MM.1S (cell line): ENCODE measurements around the gene MPZL3.

Experiments used
- DNase-seq: peaks from one replicate; pipeline ENCODE4 v3.0.0-alpha.2; 2015
- H2AFZ ChIP-seq: fragments of 300-600 bp; sonication (generic); 2 replicates; pipeline ENCODE4 v1.6.0; 2016; ENCODE audit warnings: antibody characterized with exemption, low read length
- H3F3A ChIP-seq: fragments of 300-600 bp; sonication (generic); 2 replicates; pipeline ENCODE4 v1.6.1; 2016; ENCODE audit warnings: mild to moderate bottlenecking, antibody characterized with exemption, low read length, moderate library complexity, mixed read lengths; ENCODE audit not compliant: insufficient read depth
- H3K27ac ChIP-seq: fragments of 300-600 bp; sonication (generic); 2 replicates; pipeline ENCODE4 v1.5.1; 2016; ENCODE audit warnings: mild to moderate bottlenecking, low read length
- H3K27me3 ChIP-seq: fragments of 300-600 bp; sonication (generic); replicated peaks from 2 replicates; pipeline ENCODE4 v1.6.0; 2016; ENCODE audit warnings: low read length; ENCODE audit not compliant: insufficient read depth
- H3K36me3 ChIP-seq: fragments of 300-600 bp; sonication (generic); replicated peaks from 2 replicates; pipeline ENCODE4 v1.6.1; 2016; ENCODE audit warnings: mild to moderate bottlenecking, low read length, mixed read lengths; ENCODE audit not compliant: insufficient read depth
- H3K4me1 ChIP-seq: fragments of 300-600 bp; sonication (generic); 2 replicates; pipeline ENCODE4 v1.6.1; 2016; ENCODE audit warnings: low read length, mixed read lengths
- H3K4me2 ChIP-seq: fragments of 300-600 bp; sonication (generic); 2 replicates; pipeline ENCODE4 v1.6.0; 2016; ENCODE audit warnings: low read depth, low read length
- H3K4me3 ChIP-seq: fragments of 300-600 bp; sonication (generic); 2 replicates; pipeline ENCODE4 v1.5.1; 2016; ENCODE audit warnings: low read length, mixed read lengths
- H3K79me2 ChIP-seq: fragments of 300-600 bp; sonication (generic); 2 replicates; pipeline ENCODE4 v1.6.1; 2016; ENCODE audit warnings: mixed run types, low read length, mixed read lengths
- H3K9ac ChIP-seq: fragments of 300-600 bp; sonication (generic); 2 replicates; pipeline ENCODE4 v1.6.1; 2016; ENCODE audit warnings: low read length, mixed read lengths
- H3K9me2 ChIP-seq: fragments of 300-600 bp; sonication (generic); replicated peaks from 2 replicates; pipeline ENCODE4 v1.6.1; 2016; ENCODE audit warnings: mild to moderate bottlenecking, low read length, mixed read lengths; ENCODE audit not compliant: insufficient read depth
- H3K9me3 ChIP-seq: fragments of 300-600 bp; sonication (generic); replicated peaks from 2 replicates; pipeline ENCODE4 v1.6.1; 2016; ENCODE audit warnings: mild to moderate bottlenecking, low read length, mixed read lengths; ENCODE audit not compliant: insufficient read depth
- H4K20me1 ChIP-seq: fragments of 300-600 bp; sonication (generic); 2 replicates; pipeline ENCODE4 v1.6.1; 2016; ENCODE audit warnings: mild to moderate bottlenecking, low read length, moderate library complexity, mixed read lengths; ENCODE audit not compliant: insufficient read depth
- CTCF ChIP-seq: fragments of 300-600 bp; sonication (generic); IDR thresholded peaks from 2 replicates; pipeline ENCODE4 v1.5.1; 2016; ENCODE audit warnings: antibody characterized with exemption, low read length, mixed read lengths
- EZH2 ChIP-seq: fragments of 300-600 bp; sonication (generic); optimal IDR thresholded peaks from 2 replicates; pipeline ENCODE3; 2017; ENCODE audit warnings: low read depth, mild to moderate bottlenecking, antibody characterized with exemption, low read length, mixed read lengths
- EZH2phosphoT487 ChIP-seq: fragments of 300-600 bp; sonication (generic); IDR thresholded peaks from 2 replicates; pipeline ENCODE4 v1.6.1; 2018; ENCODE audit warnings: antibody characterized with exemption, low read length

The MPZL3 gene

GRCh38 chr11:118226296-118226695 lies 25.9 kb downstream of the MPZL3 start:
- DNase-seq, result no peak
- H3K9me2 ChIP-seq, result no peaks in the 10 kb centered on the region
- no peaks in the 10 kb centered on the region for H4K20me1 ChIP-seq
- no peak overlapping the region for H3K4me3 ChIP-seq
- H3F3A ChIP-seq, result no peaks in the 10 kb centered on the region
- H3K9me3 ChIP-seq, result no peaks in the 10 kb centered on the region
- TF ChIP-seq CTCF, result no peak
- TF ChIP-seq EZH2phosphoT487, result no peak
- no peak for TF ChIP-seq EZH2
- no peak overlapping the region for H3K9ac ChIP-seq
- H3K4me2 ChIP-seq, result no peak overlapping the region
- H2AFZ ChIP-seq, result no peak overlapping the region
- no peaks in the 10 kb centered on the region for H3K36me3 ChIP-seq
- 0 out of 2 replicates have a peak, but pooled peaks cover 2% of the 10 kb centered on the region for H3K27me3 ChIP-seq
- no peaks in the 10 kb centered on the region for H3K79me2 ChIP-seq
- no peak overlapping the region for H3K27ac ChIP-seq
- no peaks in the 10 kb centered on the region for H3K4me1 ChIP-seq

- peaks cover 15% of the 10 kb centered on the region; the same call in 1 of the 2 replicates for H3K27me3 ChIP-seq
These were observed 27.5 kb downstream of the MPZL3 start, which contains the start of gene JAML for GRCh38 chr11:118224511-118225188. JAML (minus strand) TSS chr11:118225011; CDS start chr11:118214866, 10,145 bp downstream.

GRCh38 chr11:118223992-118224391 lies 28.2 kb downstream of the MPZL3 start:
- Histone ChIP-seq H2AFZ (no peak overlapping the region), H3K9me2 (no peaks in the 10 kb centered on the region), H3K4me3 (no peak overlapping the region), H4K20me1 (no peaks in the 10 kb centered on the region), H3K27me3 (peaks cover 18% of the 10 kb centered on the region; the same call in 1 of the 2 replicates), H3K9me3 (no peaks in the 10 kb centered on the region), H3K79me2 (no peaks in the 10 kb centered on the region), H3K4me1 (no peaks in the 10 kb centered on the region), H3F3A (no peaks in the 10 kb centered on the region), H3K36me3 (no peaks in the 10 kb centered on the region), H3K9ac (no peak overlapping the region), H3K4me2 (no peak overlapping the region), H3K27ac (no peak overlapping the region)
- DNase-seq, result no peak
- TF ChIP-seq CTCF (no peak), EZH2phosphoT487 (no peak), EZH2 (no peak)

More at GRCh38 chr11:118224511-118225188, 27.5 kb downstream of the MPZL3 start, which contains the start of gene JAML:
- Histone ChIP-seq H3F3A (no peaks in the 10 kb centered on the region), H3K9me3 (no peaks in the 10 kb centered on the region), H3K9ac (no peak within 1 kb of the TSS), H3K4me2 (no peak within 1 kb of the TSS), H3K4me3 (no peak within 1 kb of the TSS), H3K36me3 (no peaks in the 10 kb centered on the region), H3K79me2 (no peaks in the 10 kb centered on the region), H3K9me2 (no peaks in the 10 kb centered on the region), H3K4me1 (no peaks in the 10 kb centered on the region), H3K27ac (no peak within 1 kb of the TSS), H4K20me1 (no peaks in the 10 kb centered on the region), H2AFZ (no peak within 1 kb of the TSS)
- TF ChIP-seq EZH2phosphoT487 (no peak), EZH2 (no peak), CTCF (no peak)
- no peak for DNase-seq
